ENCODE data around the gene MYO3B.

Gene MYO3B

DNA sequence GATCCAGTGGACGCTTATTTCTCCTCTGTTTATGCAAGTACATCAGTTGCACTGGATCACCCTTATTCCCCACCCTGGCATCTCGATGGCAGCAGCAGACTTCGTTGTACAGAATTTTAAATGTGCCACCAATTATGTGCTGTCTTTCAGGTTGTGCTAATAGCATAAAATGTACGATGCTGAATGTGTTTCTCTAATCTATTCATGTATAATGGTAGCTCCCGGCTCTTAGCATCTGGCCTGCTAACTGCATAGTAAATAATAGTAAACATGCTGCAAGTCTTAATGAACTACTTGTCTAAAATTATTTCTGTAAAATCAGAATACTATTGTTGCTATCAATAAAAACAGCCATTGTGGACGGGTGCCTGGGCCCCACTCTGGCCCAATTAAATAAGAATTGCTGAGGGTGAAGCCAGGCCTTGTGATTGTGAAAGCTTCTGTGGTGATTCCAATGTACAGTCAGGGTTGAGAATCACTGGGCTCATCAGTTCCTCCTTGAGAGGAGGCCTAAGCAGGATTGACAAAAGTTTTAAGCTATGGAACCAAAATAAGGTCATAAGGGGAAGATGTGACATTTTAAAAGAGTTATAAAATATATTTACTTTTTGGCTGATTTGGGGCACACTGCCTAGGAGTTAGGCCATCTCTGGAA, 14.4 kb upstream of the MYO3B start:
- no peak for DNase-seq (ENCODE audit: low read depth in 2 of 2)

DNA sequence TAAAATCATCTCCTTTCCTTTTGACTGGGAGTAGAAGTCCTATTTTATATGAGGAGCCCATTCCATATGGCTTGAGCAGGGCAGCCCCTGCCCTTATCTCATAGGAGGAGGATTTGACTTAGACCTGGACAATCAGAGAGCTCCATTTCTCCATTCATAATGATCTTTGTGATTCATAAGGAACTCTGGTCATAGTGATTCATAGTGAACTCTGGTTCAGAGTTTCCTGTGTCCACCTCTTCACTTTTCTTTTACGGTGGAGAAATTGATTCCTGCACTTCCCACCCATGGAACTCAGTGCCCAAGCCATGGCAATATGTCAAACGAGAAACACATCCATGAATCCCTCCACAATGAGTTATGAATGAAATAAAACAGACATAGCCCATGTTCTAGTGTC, 12.8 kb upstream of the MYO3B start:
- DNase-seq (ENCODE audit: low read depth in 2 of 2): no peak

DNA sequence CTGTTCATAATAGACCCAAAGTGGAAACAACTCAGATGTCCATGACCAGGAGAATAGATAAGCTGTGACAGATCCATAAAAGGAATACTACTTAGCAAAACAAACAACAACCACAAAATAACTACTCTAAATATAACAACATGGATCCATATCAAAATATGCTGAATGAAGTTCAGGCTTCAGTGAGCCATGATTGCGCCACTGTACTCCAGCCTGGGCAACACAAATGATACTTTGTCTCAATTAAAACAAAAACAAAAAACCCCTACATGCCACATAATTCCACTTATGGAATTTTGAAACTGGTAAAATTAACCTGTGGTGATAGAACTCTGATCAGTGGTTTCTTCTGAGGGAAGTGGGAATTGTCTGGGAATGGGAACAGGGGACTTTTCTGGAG, 11.2 kb upstream of the MYO3B start:
- DNase-seq (ENCODE audit: low read depth in 2 of 2): no peak

- DNase-seq (ENCODE audit: low read depth in 2 of 2): no peak
Observed at GRCh38 chr2:170170281-170171040, 7.5 kb upstream of the MYO3B start.

GRCh38 chr2:170176212-170176611, 1.7 kb upstream of the MYO3B start:
- no peak for DNase-seq (ENCODE audit: low read depth in 2 of 2)

DNA sequence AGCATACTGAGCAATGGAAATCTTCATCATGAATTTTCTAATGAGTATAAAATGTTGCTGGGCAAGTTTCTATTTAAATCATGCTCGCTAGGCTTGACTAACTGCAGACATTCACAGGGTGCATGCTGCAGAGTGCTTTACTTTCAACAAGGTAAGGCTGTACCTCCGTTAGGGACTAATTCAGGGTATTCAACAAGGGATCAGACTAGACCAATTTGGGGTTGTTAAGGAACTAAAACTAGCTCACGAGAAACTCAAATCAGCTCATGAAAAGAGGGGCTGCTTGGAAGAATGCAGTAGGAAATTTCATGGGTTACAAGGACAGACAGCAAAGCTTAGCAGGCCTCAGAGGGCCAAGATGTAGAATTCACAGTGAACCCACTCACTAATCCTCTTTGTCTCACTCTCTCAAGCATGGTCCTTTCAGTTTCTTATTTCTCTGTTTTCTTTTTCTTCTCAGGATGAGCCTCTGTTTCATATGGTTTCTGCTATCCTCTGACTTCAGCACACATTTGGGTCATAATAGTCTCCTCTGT, 2.2 kb downstream of the MYO3B start:
- DNase-seq (ENCODE audit: low read depth in 2 of 2): no peak

- DNase-seq (ENCODE audit: low read depth in 2 of 2): no peak
Observed at GRCh38 chr2:170181602-170182001, 3.7 kb downstream of the MYO3B start.

DNA sequence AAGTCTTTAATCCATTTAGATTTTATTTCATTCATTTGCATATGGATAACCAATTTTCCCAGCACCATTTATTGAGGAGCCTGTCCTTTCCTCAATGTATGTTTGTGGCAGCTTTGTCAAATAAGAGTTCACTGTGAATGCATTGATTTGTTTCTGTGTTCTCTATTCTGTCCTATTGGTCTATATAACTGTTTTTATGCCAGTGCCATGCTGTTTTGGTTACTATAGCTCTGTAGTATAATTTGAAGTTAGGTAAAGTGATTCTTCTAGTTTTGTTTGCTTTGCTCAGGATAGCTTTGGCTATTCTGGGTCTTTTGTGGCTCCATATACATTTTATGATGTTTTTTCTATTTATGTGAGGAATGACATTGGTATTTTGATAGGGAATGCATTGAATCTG, 7.4 kb downstream of the MYO3B start:
- DNase-seq (ENCODE audit: low read depth in 2 of 2): no peak

DNA sequence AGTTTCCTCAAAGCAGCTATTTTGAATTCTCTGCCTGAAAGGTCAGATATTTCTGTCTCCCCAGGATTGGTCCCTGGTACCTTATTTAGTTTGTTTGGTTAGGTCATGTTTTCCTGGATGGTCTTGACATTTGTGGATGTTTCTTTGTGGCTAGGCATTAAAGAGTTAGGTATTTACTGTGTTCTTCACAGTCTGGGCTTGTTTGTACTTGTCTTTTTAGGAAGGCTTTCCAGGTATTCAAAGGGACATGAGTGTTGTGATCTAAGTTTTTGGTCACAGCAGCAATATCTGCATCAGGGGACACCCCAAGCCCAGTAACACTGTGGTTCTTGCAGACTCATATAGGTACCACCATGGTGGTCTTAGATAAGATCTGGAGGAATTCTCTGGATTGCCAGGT, 11.8 kb downstream of the MYO3B start:
- DNase-seq (ENCODE audit: low read depth in 2 of 2): no peak

DNA sequence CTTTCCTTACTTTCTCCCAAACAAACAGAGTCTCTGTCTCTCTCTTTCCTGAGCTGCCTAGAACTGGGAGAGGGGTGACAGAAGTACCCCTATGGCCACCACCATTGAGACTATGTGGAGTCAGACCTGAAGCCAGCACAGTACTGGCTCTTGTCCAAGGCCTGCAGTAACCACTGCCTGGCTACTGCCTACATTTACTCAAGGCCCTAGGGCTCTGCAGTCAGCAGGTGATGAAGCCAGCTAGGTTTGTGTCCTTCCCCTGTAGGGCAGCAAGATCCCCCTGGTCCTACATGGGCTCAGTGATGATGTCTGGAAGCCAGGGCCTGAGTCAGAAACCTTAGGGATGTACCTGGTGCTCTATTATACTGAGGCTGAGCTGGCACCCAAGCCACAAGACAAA, 12.2 kb downstream of the MYO3B start:
- no peak for DNase-seq (ENCODE audit: low read depth in 2 of 2)

DNA sequence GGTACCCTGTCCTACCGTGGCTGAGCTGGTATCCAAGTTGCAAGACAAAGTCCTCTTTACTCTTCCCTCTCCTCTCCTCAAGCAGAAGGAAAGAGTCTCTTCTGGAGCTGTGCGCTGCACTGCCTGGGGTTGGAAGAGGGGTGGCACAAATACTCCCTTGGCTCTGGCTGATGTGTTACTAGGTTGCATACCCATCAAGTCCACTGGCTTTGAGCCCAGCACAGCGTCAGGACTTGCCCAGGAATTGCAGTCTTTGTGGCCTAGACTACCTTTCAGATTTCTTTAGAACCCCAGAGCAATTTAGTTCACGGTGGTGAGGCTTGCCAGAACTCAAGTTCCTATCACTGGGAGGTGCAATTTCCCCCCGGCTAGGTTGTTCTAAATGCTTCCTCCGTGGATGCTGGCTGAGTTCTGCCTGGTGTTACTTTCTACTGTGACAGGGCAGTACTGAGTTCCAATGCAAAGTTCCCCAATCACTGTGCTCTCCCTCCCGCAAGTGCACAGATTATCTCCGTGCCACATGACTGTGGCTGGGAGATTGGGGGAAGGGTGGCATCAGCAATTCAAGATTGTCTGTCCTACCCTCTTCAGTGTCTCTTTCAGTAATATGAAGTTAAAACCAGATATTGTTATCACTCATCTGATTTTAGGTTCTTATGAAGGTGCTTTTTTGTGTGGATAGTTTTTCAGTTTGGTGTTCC, 13.4 kb downstream of the MYO3B start:
- no peak for DNase-seq (ENCODE audit: low read depth in 2 of 2)

- no peak for DNase-seq (ENCODE audit: low read depth in 2 of 2)
Observed at GRCh38 chr2:170196963-170197362, 19.0 kb downstream of the MYO3B start.

DNA sequence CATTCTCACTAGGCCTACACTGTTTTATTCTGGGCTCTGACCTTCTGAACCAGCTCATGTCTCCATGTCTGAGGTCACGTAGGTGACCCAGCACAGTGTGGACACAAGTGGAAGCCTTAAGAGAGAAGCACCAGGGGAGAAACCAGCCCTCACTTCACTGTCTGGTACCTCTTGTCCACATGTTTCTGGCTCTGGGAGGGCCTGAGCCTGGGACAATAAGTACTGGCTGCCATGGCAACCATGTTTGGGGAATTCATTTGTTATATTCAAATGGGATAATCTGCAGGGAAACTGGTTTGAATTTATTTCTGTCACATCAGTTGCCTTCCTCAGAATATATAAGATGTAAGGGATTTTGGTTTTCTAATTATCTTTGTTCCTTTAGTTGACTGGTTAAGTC, 23.3 kb downstream of the MYO3B start:
- no peak for DNase-seq (ENCODE audit: low read depth in 2 of 2)

DNA sequence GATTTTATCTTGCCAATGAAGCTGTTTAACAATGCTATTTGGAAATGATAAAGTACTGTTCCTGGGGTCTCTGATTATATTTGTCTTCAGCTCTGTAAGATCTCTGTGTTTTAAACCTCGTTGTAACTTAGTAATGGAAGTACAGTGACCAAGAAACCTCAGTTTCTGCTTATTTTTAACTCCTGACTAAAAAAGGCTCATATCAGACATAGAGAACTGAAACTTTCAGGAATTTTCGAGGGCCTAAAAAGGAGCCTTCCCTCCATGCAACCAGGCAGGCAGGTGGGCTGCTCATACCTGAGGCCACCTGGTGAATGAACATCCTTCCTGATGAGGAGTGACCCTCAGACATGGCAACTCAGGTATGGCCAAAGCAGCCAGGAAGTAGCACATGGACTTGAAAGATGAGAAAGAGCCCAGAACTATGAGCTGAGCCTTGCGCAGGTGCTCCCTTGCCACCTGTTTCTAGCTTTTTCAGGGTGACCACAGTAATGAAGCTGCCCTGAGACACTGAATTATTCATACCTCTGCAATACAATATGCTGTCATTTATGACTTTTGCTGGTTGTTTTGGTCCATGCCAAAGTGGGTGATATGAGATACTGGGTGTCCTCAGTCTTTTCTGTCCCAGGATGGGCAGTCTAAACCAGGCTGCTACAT, 23.9 kb downstream of the MYO3B start:
- no peak for DNase-seq (ENCODE audit: low read depth in 2 of 2)

GRCh38 chr2:170202437-170202836, 24.5 kb downstream of the MYO3B start:
- no peak for DNase-seq (ENCODE audit: low read depth in 2 of 2)

DNA sequence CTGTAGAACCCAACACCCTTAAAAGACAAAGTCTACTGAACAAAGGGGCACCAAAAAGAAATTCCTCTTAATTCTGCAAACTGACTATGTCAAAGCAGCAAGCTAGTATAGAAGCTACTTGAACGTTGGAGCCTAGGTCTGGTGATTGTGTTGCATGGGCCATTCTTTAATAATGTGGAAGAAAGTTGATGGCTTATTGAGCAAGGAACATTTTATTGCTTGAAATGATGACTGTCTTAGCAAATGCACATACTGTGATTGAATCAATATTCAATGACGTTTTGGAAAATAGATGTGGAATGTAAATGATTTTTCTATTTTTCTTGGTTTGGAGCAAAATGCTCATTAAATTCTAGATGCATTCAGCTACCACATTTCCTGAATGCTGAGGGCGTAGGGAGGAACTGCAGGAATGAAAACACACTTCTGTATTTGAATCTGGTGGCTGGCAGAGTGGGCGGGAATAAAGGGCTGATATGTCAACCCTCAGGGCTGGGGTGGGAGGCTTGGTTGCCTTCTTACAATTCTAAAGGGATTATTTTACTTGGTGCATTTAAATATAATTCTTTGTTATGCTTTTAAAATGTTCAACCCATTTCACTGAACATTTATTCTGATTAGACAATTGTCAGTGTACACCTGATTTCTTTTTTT, 26.5 kb downstream of the MYO3B start:
- no peak for DNase-seq (ENCODE audit: low read depth in 2 of 2)

DNA sequence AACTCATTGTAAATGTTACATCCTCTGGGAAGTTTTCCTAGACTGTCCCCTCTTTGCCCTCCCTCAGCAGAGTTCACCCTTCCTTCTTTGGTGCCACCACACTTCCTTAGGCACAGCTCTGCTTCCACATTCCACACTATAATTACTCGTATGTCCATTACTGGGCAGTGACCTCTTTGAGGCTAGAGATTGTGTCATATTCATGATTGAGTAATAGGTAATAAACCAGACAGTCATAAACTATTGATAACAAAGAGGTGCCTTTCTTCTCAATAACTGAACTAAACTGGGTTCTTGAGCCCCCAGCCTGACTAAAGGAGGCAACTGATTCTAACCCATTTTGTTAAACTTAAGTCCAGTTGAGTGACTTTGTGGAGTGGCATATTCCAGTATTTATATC, 28.3 kb downstream of the MYO3B start:
- no peak for DNase-seq (ENCODE audit: low read depth in 2 of 2)

GRCh38 chr2:170206805-170207407, 29.0 kb downstream of the MYO3B start:
- DNase-seq (ENCODE audit: low read depth in 2 of 2): no peak

- no peak for DNase-seq (ENCODE audit: low read depth in 2 of 2)
Observed at GRCh38 chr2:170207901-170208300, 30.0 kb downstream of the MYO3B start.

GRCh38 chr2:170208967-170209366, 31.0 kb downstream of the MYO3B start:
- DNase-seq (ENCODE audit: low read depth in 2 of 2): no peak

DNA sequence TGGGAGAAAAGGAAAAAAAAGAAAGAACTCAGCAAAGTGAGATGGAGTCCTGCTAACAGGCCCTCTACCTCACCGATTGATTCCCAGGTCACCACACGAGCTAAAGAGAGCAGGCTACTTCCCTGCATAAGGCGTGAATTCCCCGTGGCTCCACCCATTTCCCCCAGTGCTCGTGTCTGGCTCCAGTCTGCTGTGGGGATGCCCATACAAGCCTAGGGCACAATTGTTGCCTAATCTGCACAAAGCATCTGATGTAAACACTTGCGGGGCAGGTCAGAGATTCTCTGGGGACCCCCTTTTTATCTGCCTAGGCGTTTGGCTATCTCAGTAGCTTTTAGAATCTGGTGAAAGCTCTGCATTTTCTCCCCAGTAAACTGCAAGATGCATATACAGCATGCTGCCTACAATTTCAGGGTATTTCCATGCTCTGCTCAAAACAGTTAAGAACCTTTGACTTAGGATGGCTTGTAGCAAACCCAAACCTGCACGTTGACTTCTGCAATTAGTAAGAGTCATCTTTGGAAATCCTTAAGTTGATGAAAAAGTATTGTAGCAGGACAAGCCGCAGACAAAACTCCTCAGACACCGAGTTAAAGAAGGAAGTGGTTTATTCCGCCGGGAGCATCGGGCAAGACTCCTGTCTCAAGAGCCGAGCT, 34.8 kb downstream of the MYO3B start:
- DNase-seq (ENCODE audit: low read depth in 2 of 2): no peak
